Astrocyte (in vitro differentiated cells and primary cell): ENCODE measurements around the gene TRIM74.
"Not testable (repeated sequence)": the region's sequence is repeated elsewhere in the genome, so short reads cannot be mapped to it uniquely, and the experiment has no call there.

Experiments
- CTCF ChIP-seq: IDR thresholded peaks from 2 replicates; pipeline ENCODE4 v1.5.1; 2011; ENCODE audit warnings: low read depth, mild to moderate bottlenecking, inconsistent platforms, low read length, moderate library complexity; ENCODE audit not compliant: insufficient read depth
- EZH2 ChIP-seq: IDR thresholded peaks from 2 replicates; pipeline ENCODE4 v1.6.1; 2012; ENCODE audit warnings: mild to moderate bottlenecking, low read length, inconsistent platforms; ENCODE audit not compliant: insufficient read depth

- not testable (repeated sequence) for TF ChIP-seq CTCF, EZH2
These were observed 6.5 kb upstream of the TRIM74 start for GRCh38 chr7:72975656-72976286.
